Measurements from ENCODE around the gene NGDN. TPM values are rescaled to one million over a fixed set of nuclear protein-coding genes. Genes with fewer than 3 reads are reported as not detected.

Gene NGDN
- polyA plus RNA-seq, 1 experiment: 49.8 TPM

GRCh38 chr14:23439107-23439835 is 30.2 kb upstream of the NGDN start:
- Histone ChIP-seq H3K4me3 (ENCODE audit: low read depth, low read length) (no peak overlapping the region), H3K9me3 (ENCODE audit: control insufficient read depth, insufficient read depth, low read length) (no peaks in the 10 kb centered on the region), H3K27me3 (ENCODE audit: control insufficient read depth, insufficient read depth, low read length) (peaks cover 29% of the 10 kb centered on the region), H3K27ac (ENCODE audit: low read depth, low read length) (no peak overlapping the region)
- ChIA-PET CTCF (no interaction called here), POLR2A (no interaction called here)
- no peak for DNase-seq (ENCODE audit: low read depth, low spot score)
- TF ChIP-seq, protein P1, sequence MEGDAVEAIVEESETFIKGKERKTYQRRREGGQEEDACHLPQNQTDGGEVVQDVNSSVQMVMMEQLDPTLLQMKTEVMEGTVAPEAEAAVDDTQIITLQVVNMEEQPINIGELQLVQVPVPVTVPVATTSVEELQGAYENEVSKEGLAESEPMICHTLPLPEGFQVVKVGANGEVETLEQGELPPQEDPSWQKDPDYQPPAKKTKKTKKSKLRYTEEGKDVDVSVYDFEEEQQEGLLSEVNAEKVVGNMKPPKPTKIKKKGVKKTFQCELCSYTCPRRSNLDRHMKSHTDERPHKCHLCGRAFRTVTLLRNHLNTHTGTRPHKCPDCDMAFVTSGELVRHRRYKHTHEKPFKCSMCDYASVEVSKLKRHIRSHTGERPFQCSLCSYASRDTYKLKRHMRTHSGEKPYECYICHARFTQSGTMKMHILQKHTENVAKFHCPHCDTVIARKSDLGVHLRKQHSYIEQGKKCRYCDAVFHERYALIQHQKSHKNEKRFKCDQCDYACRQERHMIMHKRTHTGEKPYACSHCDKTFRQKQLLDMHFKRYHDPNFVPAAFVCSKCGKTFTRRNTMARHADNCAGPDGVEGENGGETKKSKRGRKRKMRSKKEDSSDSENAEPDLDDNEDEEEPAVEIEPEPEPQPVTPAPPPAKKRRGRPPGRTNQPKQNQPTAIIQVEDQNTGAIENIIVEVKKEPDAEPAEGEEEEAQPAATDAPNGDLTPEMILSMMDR (IDR thresholded peaks at IDR 0.05; ENCODE audit: low read depth, low read length): no peak

DNA sequence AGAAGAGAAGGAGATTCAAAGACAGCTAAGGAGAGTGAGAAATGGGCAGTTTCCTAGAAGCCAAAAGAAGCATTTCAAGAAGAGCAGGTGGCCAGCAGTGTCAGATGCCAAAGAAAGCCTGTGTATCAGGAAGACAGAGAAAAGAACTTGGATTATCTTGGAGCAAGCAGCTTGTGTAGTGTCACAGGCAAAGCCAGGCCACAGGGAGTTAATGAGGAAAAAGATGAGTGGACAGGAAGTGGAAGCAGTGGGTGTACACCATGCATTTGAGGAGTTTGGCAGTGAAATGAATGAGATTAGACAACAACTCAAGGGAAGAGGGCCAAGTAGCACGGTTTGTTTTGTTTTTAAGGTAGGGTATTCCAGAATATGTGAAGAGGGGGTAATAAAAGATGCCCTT is 28.4 kb upstream of the NGDN start:
- Histone ChIP-seq H3K4me3 (ENCODE audit: low read depth, low read length) (no peak overlapping the region), H3K27ac (ENCODE audit: low read depth, low read length) (no peak overlapping the region), H3K27me3 (ENCODE audit: control insufficient read depth, insufficient read depth, low read length) (peaks cover 25% of the 10 kb centered on the region), H3K9me3 (ENCODE audit: control insufficient read depth, insufficient read depth, low read length) (no peaks in the 10 kb centered on the region)
- DNase-seq (ENCODE audit: low read depth, low spot score): no peak
- TF ChIP-seq, protein P1 (IDR thresholded peaks at IDR 0.05; ENCODE audit: low read depth, low read length): no peak
- CTCF ChIA-PET: no interaction called here
- POLR2A ChIA-PET: no interaction called here

- Histone ChIP-seq H3K9me3 (ENCODE audit: control insufficient read depth, insufficient read depth, low read length) (no peaks in the 10 kb centered on the region), H3K27ac (ENCODE audit: low read depth, low read length) (no peak overlapping the region), H3K4me3 (ENCODE audit: low read depth, low read length) (no peak overlapping the region), H3K27me3 (ENCODE audit: control insufficient read depth, insufficient read depth, low read length) (peaks cover 13% of the 10 kb centered on the region)
- ChIA-PET CTCF (no interaction called here), POLR2A (no interaction called here)
- no peak for DNase-seq (ENCODE audit: low read depth, low spot score)
- TF ChIP-seq, protein P1 (IDR thresholded peaks at IDR 0.05; ENCODE audit: low read depth, low read length): no peak
These were observed 26.7 kb upstream of the NGDN start for GRCh38 chr14:23442721-23443356.

- CTCF ChIA-PET: no interaction called here
- no peaks in the 10 kb centered on the region for H3K9me3 ChIP-seq (ENCODE audit: control insufficient read depth, insufficient read depth, low read length)
- H3K27ac ChIP-seq (ENCODE audit: low read depth, low read length): no peak overlapping the region
- no peak for DNase-seq (ENCODE audit: low read depth, low spot score)
- peaks cover 10% of the 10 kb centered on the region for H3K27me3 ChIP-seq (ENCODE audit: control insufficient read depth, insufficient read depth, low read length)
- TF ChIP-seq, protein P1 (IDR thresholded peaks at IDR 0.05; ENCODE audit: low read depth, low read length): no peak
- H3K4me3 ChIP-seq (ENCODE audit: low read depth, low read length): no peak overlapping the region
- POLR2A ChIA-PET: no interaction called here
These were observed 26.1 kb upstream of the NGDN start for GRCh38 chr14:23443411-23443812.

DNA sequence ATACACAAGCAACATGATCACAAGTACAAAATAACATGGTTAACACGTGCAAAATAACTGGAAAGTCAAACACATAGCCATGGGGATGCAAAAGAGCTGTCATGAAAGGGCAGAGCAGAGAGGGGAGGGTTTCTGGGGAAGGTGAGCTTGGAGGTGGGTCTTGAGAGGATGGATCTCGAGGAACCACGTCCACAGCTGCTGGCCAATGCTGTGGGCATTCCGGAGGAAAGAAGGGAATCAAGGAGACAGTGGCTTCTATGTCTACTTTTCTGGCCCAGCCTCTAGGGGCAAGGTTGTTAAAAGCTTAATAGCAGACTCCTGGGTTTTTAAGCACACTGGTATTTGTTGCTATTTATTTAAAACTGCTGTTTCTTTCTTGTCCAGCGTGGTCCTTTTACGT is 25.6 kb upstream of the NGDN start:
- no peak for DNase-seq (ENCODE audit: low read depth, low spot score)
- CTCF ChIA-PET: interaction anchor here (1.4 kb wide), 1 partner anchor 64 kb away, joined by 6 read pairs; no protein-coding TSS in a partner anchor
- Histone ChIP-seq H3K4me3 (ENCODE audit: low read depth, low read length) (no peak overlapping the region), H3K27me3 (ENCODE audit: control insufficient read depth, insufficient read depth, low read length) (peaks cover 9% of the 10 kb centered on the region), H3K27ac (ENCODE audit: low read depth, low read length) (no peak overlapping the region), H3K9me3 (ENCODE audit: control insufficient read depth, insufficient read depth, low read length) (no peaks in the 10 kb centered on the region)
- POLR2A ChIA-PET: no interaction called here
- TF ChIP-seq, protein P1 (IDR thresholded peaks at IDR 0.05; ENCODE audit: low read depth, low read length): no peak

Data from AG04450 (cell line).